ENCODE measurements around the gene SEMA3G.

Gene SEMA3G

DNA sequence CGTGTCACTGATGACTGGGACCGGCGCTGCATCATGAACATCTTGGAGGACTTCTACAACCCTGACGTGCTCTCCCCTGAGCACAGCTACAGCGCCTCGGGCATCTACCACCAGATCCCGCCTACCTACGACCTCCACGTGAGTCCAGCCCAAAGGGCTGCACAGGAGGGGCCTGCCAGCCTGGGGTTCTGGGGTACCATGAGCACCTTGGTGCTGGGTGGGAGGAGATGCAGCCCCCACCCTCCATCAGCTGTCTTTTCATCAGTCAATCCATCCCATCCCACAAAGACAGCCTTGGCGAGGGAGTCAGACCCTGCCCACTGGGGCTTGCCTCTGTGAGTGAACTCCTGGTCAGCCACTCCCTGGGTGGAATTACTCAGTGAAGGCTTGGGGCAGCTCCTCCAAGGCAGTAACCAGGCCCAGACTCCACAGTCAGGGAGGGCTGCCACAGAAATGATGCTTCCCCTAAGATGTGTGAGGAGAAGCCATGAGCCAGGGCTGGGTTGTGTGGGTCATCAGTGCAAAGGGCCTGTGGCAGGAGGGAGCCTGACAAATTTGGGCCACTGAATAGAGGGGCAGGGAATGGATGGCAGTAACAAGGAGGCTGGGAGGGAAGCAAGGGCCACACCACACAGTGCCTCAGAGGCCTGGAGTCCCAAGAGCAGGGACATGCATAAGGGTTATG, 47.9 kb downstream of the SEMA3G start:
- no peak overlapping the region for H3K4me3 ChIP-seq (ENCODE audit: low read length)
- no peak for DNase-seq (ENCODE audit: low read depth)
- TF ChIP-seq, protein P1, sequence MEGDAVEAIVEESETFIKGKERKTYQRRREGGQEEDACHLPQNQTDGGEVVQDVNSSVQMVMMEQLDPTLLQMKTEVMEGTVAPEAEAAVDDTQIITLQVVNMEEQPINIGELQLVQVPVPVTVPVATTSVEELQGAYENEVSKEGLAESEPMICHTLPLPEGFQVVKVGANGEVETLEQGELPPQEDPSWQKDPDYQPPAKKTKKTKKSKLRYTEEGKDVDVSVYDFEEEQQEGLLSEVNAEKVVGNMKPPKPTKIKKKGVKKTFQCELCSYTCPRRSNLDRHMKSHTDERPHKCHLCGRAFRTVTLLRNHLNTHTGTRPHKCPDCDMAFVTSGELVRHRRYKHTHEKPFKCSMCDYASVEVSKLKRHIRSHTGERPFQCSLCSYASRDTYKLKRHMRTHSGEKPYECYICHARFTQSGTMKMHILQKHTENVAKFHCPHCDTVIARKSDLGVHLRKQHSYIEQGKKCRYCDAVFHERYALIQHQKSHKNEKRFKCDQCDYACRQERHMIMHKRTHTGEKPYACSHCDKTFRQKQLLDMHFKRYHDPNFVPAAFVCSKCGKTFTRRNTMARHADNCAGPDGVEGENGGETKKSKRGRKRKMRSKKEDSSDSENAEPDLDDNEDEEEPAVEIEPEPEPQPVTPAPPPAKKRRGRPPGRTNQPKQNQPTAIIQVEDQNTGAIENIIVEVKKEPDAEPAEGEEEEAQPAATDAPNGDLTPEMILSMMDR (conservative IDR thresholded peaks at IDR 0.05; ENCODE audit: low read length) = no peak

DNA sequence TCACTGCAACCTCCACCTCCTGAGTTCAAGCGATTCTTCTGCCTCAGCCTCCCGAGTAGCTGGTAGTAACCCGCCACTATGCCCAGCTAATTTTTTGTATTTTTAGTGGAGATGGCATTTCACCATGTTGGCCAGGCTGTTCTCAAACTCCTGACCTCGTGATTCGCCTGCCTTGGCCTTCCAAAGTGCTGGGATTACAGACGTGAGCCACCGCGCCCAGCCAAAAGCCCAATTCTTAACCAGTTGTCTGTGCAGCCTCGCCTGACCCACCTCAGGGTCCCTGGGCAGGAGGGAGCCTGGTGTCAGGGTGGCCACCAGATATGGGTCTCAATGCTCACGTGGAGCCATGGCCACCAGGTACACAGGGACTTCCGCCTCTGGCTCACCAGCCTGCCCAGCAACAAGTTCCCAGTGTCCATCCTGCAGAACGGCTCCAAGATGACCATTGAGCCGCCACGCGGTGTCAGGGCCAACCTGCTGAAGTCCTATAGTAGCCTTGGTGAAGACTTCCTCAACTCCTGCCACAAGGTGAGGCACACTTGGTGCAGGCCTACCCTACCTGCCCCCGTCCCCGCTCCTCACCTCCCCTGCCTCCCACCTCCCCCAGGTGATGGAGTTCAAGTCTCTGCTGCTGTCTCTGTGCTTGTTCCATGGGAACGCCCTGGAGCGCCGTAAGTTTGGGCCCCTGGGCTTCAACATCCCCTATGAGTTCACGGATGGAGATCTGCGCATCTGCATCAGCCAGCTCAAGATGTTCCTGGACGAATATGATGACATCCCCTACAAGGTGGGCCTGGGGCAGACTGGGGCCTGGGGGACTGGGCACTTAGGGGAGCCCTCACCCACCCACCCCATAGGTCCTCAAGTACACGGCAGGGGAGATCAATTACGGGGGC, 48.6 kb downstream of the SEMA3G start:
- no peak for DNase-seq (ENCODE audit: low read depth)
- TF ChIP-seq, protein P1 (conservative IDR thresholded peaks at IDR 0.05; ENCODE audit: low read length) = no peak
- no peak overlapping the region for H3K4me3 ChIP-seq (ENCODE audit: low read length)

DNA sequence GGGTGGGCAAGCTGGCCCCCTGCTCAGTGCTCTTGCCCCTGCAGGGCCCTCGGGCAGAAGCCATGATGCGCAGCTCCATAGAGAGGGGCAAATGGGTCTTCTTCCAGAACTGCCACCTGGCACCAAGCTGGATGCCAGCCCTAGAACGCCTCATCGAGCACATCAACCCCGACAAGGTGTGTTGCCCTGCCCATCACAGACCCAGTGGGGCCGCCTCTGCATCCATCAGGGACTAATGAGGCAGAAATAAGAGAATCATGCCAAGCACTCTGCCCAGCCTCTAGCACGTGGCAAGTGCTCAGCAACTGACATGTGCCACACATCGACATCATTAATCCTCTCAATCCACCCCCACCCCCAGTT, 49.4 kb downstream of the SEMA3G start:
- DNase-seq (ENCODE audit: low read depth) = no peak
- TF ChIP-seq, protein P1 (conservative IDR thresholded peaks at IDR 0.05; ENCODE audit: low read length) = no peak

DNA sequence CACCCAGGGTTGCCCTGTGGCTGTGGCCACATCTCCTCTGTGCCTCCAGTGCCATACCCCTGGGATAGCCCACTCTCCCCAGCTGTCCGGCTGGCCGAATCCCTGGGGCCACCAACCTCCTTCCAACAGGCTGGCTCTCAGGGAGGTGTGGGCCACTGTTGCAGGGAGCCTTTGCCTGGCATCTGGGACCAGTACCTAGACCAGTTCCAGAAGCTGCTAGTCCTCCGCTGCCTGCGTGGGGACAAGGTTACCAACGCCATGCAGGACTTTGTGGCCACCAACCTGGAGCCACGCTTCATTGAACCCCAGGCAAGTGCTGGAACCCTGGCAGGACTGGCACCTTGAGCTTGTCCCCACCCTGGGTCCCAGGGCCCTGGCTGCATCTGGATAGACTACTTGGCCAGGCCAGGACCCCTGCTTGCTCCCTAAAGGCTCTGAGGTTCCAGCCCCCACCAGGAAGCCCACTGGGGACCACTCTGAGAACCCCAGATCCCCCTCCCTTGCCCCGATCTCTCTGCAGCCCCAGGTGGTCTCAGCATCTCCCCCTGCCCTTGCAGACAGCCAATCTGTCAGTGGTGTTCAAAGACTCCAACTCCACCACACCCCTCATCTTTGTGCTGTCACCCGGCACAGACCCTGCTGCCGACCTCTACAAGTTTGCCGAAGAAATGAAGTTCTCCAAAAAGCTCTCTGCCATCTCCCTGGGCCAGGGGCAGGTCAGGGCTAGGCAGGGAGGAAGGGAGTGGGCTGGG, 50.0 kb downstream of the SEMA3G start:
- H3K4me3 ChIP-seq (ENCODE audit: low read length) = no peak overlapping the region
- DNase-seq (ENCODE audit: low read depth) = no peak
- TF ChIP-seq, protein P1 (conservative IDR thresholded peaks at IDR 0.05; ENCODE audit: low read length) = no peak

More for the DNA sequence above, 49.4 kb downstream of the SEMA3G start:
- no peak overlapping the region for H3K4me3 ChIP-seq (ENCODE audit: low read length)

DNA sequence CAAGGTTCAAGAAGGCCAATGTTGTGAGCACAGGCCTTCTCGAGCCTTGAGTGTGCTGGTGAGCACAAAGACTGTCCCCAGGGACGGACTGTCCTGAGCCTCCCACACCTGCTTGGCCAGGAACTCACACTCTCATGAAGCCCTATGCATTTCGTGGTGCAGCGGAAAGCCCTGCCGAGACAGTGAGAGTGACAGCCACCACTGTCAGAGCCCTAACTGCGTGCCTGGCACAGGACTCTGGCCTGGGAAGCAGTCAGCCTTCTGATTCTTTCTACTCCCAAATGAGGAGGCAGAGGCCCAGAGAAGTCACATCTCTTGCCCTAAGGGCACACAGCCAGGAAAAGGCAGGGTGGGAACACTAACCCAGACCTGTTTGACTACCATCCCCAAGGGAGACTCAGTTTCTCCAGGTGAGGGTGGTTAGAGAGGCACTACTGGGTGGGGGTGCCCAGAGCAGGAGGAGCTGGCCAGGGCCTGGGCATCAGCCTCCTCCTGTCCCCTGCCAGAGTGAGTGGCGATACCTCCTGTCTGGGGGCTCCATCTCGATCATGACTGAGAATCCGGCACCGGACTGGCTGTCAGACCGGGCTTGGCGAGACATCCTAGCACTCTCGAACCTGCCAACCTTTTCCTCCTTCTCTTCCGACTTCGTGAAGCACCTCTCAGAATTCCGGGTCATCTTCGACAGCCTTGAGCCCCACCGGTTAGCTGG, 50.8 kb downstream of the SEMA3G start:
- TF ChIP-seq, protein P1 (conservative IDR thresholded peaks at IDR 0.05; ENCODE audit: low read length) = no peak
- DNase-seq (ENCODE audit: low read depth) = no peak

DNA sequence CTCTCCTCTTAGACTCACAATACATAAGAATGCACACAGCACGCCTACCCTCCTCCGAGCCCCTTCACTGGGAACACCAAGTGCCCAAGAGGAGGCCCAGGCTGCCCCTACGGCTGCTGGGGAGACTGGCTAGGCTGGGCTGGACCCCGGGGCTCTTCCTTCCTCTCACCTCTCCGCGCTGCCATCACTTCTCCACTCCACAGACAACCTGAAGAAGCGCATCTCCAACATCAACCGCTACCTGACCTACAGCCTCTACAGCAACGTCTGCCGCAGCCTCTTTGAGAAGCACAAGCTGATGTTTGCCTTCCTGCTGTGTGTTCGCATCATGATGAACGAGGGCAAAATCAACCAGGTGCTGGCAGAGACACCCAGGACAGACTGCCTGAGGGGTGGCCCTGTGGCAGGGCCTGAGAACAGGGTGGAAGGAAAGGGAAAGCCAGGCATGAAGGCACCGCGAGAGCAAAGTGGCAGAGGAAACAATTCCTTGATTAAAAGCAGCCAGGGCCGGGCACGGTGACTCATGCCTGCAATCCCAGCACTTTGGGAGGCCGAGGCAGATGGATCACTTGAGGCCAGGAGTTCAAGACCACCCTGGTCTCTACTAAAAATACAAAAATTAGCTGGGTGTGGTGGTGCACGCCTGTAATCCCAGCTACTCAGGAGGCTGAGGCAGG, 51.6 kb downstream of the SEMA3G start:
- DNase-seq (ENCODE audit: low read depth) = no peak
- TF ChIP-seq, protein P1 (conservative IDR thresholded peaks at IDR 0.05; ENCODE audit: low read length) = no peak
- H3K4me3 ChIP-seq (ENCODE audit: low read length) = no peak overlapping the region

More for the DNA sequence above, 50.8 kb downstream of the SEMA3G start:
- H3K4me3 ChIP-seq (ENCODE audit: low read length) = no peak overlapping the region

Measured in AG10803 (cell line).